ENCODE data around the gene GABRB3.

The GABRB3 gene

GRCh38 chr15:26590676-26591075, 182.2 kb downstream of the GABRB3 start:
- Histone ChIP-seq H3F3A (ENCODE audit: control insufficient read depth, insufficient read depth) (no peaks in the 10 kb centered on the region), H3K4me3 (ENCODE audit: low read length) (no peak overlapping the region), H3K27ac (ENCODE audit: low read depth, low read length) (no peak overlapping the region), H3K4me1 (ENCODE audit: control insufficient read depth, low read length) (no peaks in the 10 kb centered on the region), H3K27me3 (ENCODE audit: control insufficient read depth, low read length) (no peaks in the 10 kb centered on the region), H3K9me3 (ENCODE audit: control insufficient read depth, insufficient read depth, low read length) (peaks cover 19% of the 10 kb centered on the region; the same call in 1 of the 2 replicates), H3K36me3 (ENCODE audit: control insufficient read depth, low read length) (no peaks in the 10 kb centered on the region), H4K20me1 (ENCODE audit: control insufficient read depth, insufficient read depth, low read depth, low read length) (no peaks in the 10 kb centered on the region), H3K4me2 (ENCODE audit: low read length) (no peak overlapping the region), H3K79me2 (ENCODE audit: control insufficient read depth, low read length) (no peaks in the 10 kb centered on the region), H3K9me2 (replicated peaks; ENCODE audit: control insufficient read depth, low read length) (no peaks in the 10 kb centered on the region)
- TF ChIP-seq EZH2phosphoT487 (IDR thresholded peaks at IDR 0.05; ENCODE audit: borderline replicate concordance, low read length) = no peak

GRCh38 chr15:26582840-26583239, 190.0 kb downstream of the GABRB3 start:
- Histone ChIP-seq H3K4me1 (ENCODE audit: control insufficient read depth, low read length) (no peaks in the 10 kb centered on the region), H3K27ac (ENCODE audit: low read depth, low read length) (no peak overlapping the region), H3K4me3 (ENCODE audit: low read length) (no peak overlapping the region), H3K9me3 (ENCODE audit: control insufficient read depth, insufficient read depth, low read length) (peaks cover 29% of the 10 kb centered on the region; the same call in 1 of the 2 replicates), H3K4me2 (ENCODE audit: low read length) (no peak overlapping the region), H3K79me2 (ENCODE audit: control insufficient read depth, low read length) (no peaks in the 10 kb centered on the region), H3K9me2 (replicated peaks; ENCODE audit: control insufficient read depth, low read length) (no peaks in the 10 kb centered on the region), H3F3A (ENCODE audit: control insufficient read depth, insufficient read depth) (no peaks in the 10 kb centered on the region), H3K36me3 (ENCODE audit: control insufficient read depth, low read length) (no peaks in the 10 kb centered on the region), H4K20me1 (ENCODE audit: control insufficient read depth, insufficient read depth, low read depth, low read length) (no peaks in the 10 kb centered on the region), H3K27me3 (ENCODE audit: control insufficient read depth, low read length) (no peaks in the 10 kb centered on the region)
- TF ChIP-seq CTCF (IDR thresholded peaks at IDR 0.05; ENCODE audit: low read depth, low read length, poor library complexity, severe bottlenecking) (no peak), EZH2phosphoT487 (IDR thresholded peaks at IDR 0.05; ENCODE audit: borderline replicate concordance, low read length) (no peak)

DNA sequence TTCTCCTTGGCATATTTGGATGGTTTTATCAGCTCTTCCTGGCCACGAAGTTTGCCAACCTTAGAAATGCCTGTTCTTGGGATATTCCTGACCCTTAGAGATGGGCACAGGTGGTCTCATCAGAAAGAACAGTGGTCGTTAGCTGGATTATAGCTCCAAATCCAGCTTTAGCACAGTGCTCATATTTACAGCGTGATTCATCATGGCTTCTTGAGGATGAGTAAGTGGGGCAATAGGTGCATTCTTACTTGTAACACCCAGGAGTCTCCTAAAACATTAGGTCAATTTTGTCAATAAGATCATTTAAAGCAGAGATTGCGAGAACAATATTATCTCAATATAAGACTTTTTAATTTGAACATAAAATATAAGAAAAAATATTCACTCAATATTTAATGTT, 191.9 kb downstream of the GABRB3 start:
- Histone ChIP-seq H3K9me3 (ENCODE audit: control insufficient read depth, insufficient read depth, low read length) (peaks cover 37% of the 10 kb centered on the region; the same call in 1 of the 2 replicates), H3K36me3 (ENCODE audit: control insufficient read depth, low read length) (no peaks in the 10 kb centered on the region)
- TF ChIP-seq EZH2phosphoT487 (IDR thresholded peaks at IDR 0.05; ENCODE audit: borderline replicate concordance, low read length) (no peak), CTCF (IDR thresholded peaks at IDR 0.05; ENCODE audit: low read depth, low read length, poor library complexity, severe bottlenecking) (no peak)

GRCh38 chr15:26572602-26573350, 200.1 kb downstream of the GABRB3 start:
- no peak for TF ChIP-seq EZH2phosphoT487 (IDR thresholded peaks at IDR 0.05; ENCODE audit: borderline replicate concordance, low read length)
- no peak overlapping the region for H3K4me3 ChIP-seq (ENCODE audit: low read length)
- no peak overlapping the region for H3K4me2 ChIP-seq (ENCODE audit: low read length)
- no peaks in the 10 kb centered on the region for H3K9me2 ChIP-seq (replicated peaks; ENCODE audit: control insufficient read depth, low read length)
- H3K9me3 ChIP-seq (ENCODE audit: control insufficient read depth, insufficient read depth, low read length) = peaks cover 26% of the 10 kb centered on the region; the same call in 1 of the 2 replicates
- H3K4me1 ChIP-seq (ENCODE audit: control insufficient read depth, low read length) = no peaks in the 10 kb centered on the region
- no peaks in the 10 kb centered on the region for H3K79me2 ChIP-seq (ENCODE audit: control insufficient read depth, low read length)
- H3F3A ChIP-seq (ENCODE audit: control insufficient read depth, insufficient read depth) = no peaks in the 10 kb centered on the region
- no peaks in the 10 kb centered on the region for H3K36me3 ChIP-seq (ENCODE audit: control insufficient read depth, low read length)
- no peak overlapping the region for H3K27ac ChIP-seq (ENCODE audit: low read depth, low read length)
- no peaks in the 10 kb centered on the region for H4K20me1 ChIP-seq (ENCODE audit: control insufficient read depth, insufficient read depth, low read depth, low read length)
- no peaks in the 10 kb centered on the region for H3K27me3 ChIP-seq (ENCODE audit: control insufficient read depth, low read length)

More for the DNA sequence above, 191.9 kb downstream of the GABRB3 start:
- no peaks in the 10 kb centered on the region for H3K27me3 ChIP-seq (ENCODE audit: control insufficient read depth, low read length)
- no peak overlapping the region for H3K27ac ChIP-seq (ENCODE audit: low read depth, low read length)
- no peak overlapping the region for H3K4me2 ChIP-seq (ENCODE audit: low read length)
- H3K4me1 ChIP-seq (ENCODE audit: control insufficient read depth, low read length) = no peaks in the 10 kb centered on the region
- no peaks in the 10 kb centered on the region for H3F3A ChIP-seq (ENCODE audit: control insufficient read depth, insufficient read depth)
- no peak overlapping the region for H3K4me3 ChIP-seq (ENCODE audit: low read length)
- no peaks in the 10 kb centered on the region for H3K79me2 ChIP-seq (ENCODE audit: control insufficient read depth, low read length)
- no peaks in the 10 kb centered on the region for H3K9me2 ChIP-seq (replicated peaks; ENCODE audit: control insufficient read depth, low read length)
- no peaks in the 10 kb centered on the region for H4K20me1 ChIP-seq (ENCODE audit: control insufficient read depth, insufficient read depth, low read depth, low read length)

All from DOHH2 (cell line).